Stimulated activated naive B cell treated with anti-CD40 and anti-IgM and Interleukin-4, amounts not matched to agents 10 μg/mL and 1 μg/mL and 100 μg/mL, for 72 hours (primary cell): ENCODE results near the gene SYNGR4.

Source experiments
- ATAC-seq, 2 donors: fragments of 150-1000 bp; cut with Tn5 transposase; replicated peaks; 2 replicates each; pipeline ENCODE4 v1.10.0; 2021; ENCODE audit warnings: moderate library complexity in 1 of 2
- DNase-seq: peaks from one replicate; pipeline ENCODE4 v3.0.0; 2021
- H3K27ac Mint-ChIP-seq: one replicate; pipeline ENCODE4 v1.8.0; 2022; ENCODE audit warnings: mild to moderate bottlenecking, mixed read lengths
- H3K27me3 Mint-ChIP-seq, 2 donors: one replicate each; pipeline ENCODE4 v1.8.0; 2022; ENCODE audit warnings: mixed read lengths in 2 of 2
- H3K36me3 Mint-ChIP-seq, 2 donors: one replicate each; pipeline ENCODE4 v1.8.0; 2022; ENCODE audit warnings: mixed read lengths in 2 of 2, mild to moderate bottlenecking in 1 of 2
- H3K4me1 Mint-ChIP-seq, 2 donors: one replicate each; pipeline ENCODE4 v1.8.0; 2022; ENCODE audit warnings: mixed read lengths in 2 of 2, mild to moderate bottlenecking in 1 of 2
- H3K4me3 Mint-ChIP-seq, 2 donors: one replicate each; pipeline ENCODE4 v1.8.0; 2022; ENCODE audit warnings: mild to moderate bottlenecking in 2 of 2, mixed read lengths in 2 of 2, moderate library complexity in 1 of 2
- H3K9me3 Mint-ChIP-seq, 2 donors: one replicate each; pipeline ENCODE4 v1.8.0; 2022; ENCODE audit warnings: mixed read lengths in 2 of 2, mild to moderate bottlenecking in 1 of 2

Gene SYNGR4

GRCh38 chr19:48393559-48394330, 29.6 kb downstream of the SYNGR4 start, which contains the start of gene GRIN2D:
GRIN2D (plus strand) TSS chr19:48393668; CDS start chr19:48398393, 4,725 bp downstream.
- Mint-ChIP-seq H3K4me3 (peak within 1 kb of the TSS; percentile 65 to 99), H3K9me3 (peaks cover 0 to under 1% of the 10 kb centered on the region in 2 donors), H3K27ac (peak within 1 kb of the TSS; percentile 59), H3K27me3 (peaks cover 46 to 47% of the 10 kb centered on the region in 2 donors), H3K36me3 (peaks cover 5 to 8% of the 10 kb centered on the region in 2 donors), H3K4me1 (peaks cover 44 to 64% of the 10 kb centered on the region in 2 donors)
- DNase-seq = no peak
- ATAC-seq = no peak

GRCh38 chr19:48394331-48395169, 30.4 kb downstream of the SYNGR4 start:
- DNase-seq (no peak), ATAC-seq (no peak)
- Mint-ChIP-seq H3K9me3 (peaks cover 5 to 6% of the 10 kb centered on the region in 2 donors), H3K4me1 (peaks cover 47 to 71% of the 10 kb centered on the region in 2 donors), H3K4me3 (peak overlapping the region; percentile 65 to 78), H3K36me3 (peaks cover 3 to 10% of the 10 kb centered on the region in 2 donors), H3K27ac (peak overlapping the region; percentile 59), H3K27me3 (peaks cover 46 to 47% of the 10 kb centered on the region in 2 donors)

GRCh38 chr19:48395170-48395455, 30.9 kb downstream of the SYNGR4 start:
- DNase-seq (no peak), ATAC-seq (no peak)
- H3K4me3 Mint-ChIP-seq = peak overlapping the region; percentile 3 to 78
- no peak overlapping the region for H3K27ac Mint-ChIP-seq
- peaks cover 8 to 10% of the 10 kb centered on the region in 2 donors for H3K9me3 Mint-ChIP-seq
- H3K27me3 Mint-ChIP-seq = peaks cover 46 to 47% of the 10 kb centered on the region in 2 donors
- H3K4me1 Mint-ChIP-seq = peaks cover 47 to 74% of the 10 kb centered on the region in 2 donors
- peaks cover 3 to 10% of the 10 kb centered on the region in 2 donors for H3K36me3 Mint-ChIP-seq

- ATAC-seq (no peak), DNase-seq (no peak)
- Mint-ChIP-seq H3K4me3 (peak overlapping the region; percentile 3 to 7), H3K9me3 (peaks cover 8 to 10% of the 10 kb centered on the region in 2 donors), H3K27me3 (peaks cover 46 to 47% of the 10 kb centered on the region in 2 donors), H3K36me3 (peaks cover 3 to 10% of the 10 kb centered on the region in 2 donors), H3K27ac (peak overlapping the region; percentile 28), H3K4me1 (peaks cover 45 to 70% of the 10 kb centered on the region in 2 donors)
Measured at GRCh38 chr19:48395499-48395898, 31.3 kb downstream of the SYNGR4 start.

GRCh38 chr19:48396016-48396823, 32.1 kb downstream of the SYNGR4 start:
- Mint-ChIP-seq H3K27me3 (peaks cover 46 to 47% of the 10 kb centered on the region in 2 donors), H3K4me3 (peak overlapping the region in 1 of 2 donors; percentile 17), H3K36me3 (peaks cover 1 to 10% of the 10 kb centered on the region in 2 donors), H3K9me3 (peaks cover 8 to 10% of the 10 kb centered on the region in 2 donors), H3K4me1 (peaks cover 43 to 69% of the 10 kb centered on the region in 2 donors), H3K27ac (no peak overlapping the region)
- ATAC-seq = no peak
- no peak for DNase-seq

GRCh38 chr19:48396824-48397176, 32.6 kb downstream of the SYNGR4 start:
- Mint-ChIP-seq H3K4me1 (peaks cover 40 to 65% of the 10 kb centered on the region in 2 donors), H3K27me3 (peaks cover 46 to 47% of the 10 kb centered on the region in 2 donors)

GRCh38 chr19:48397263-48398101, 33.3 kb downstream of the SYNGR4 start:
- H3K27me3 Mint-ChIP-seq = peaks cover 46 to 47% of the 10 kb centered on the region in 2 donors
- no peak for DNase-seq
- H3K4me1 Mint-ChIP-seq = peaks cover 38 to 58% of the 10 kb centered on the region in 2 donors
- H3K4me3 Mint-ChIP-seq = peak overlapping the region; percentile 81 to 85
- peaks cover 8 to 10% of the 10 kb centered on the region in 2 donors for H3K9me3 Mint-ChIP-seq
- H3K36me3 Mint-ChIP-seq = peaks cover 1 to 10% of the 10 kb centered on the region in 2 donors
- peak overlapping the region; percentile 85 for H3K27ac Mint-ChIP-seq
- no peak for ATAC-seq

More at GRCh38 chr19:48396824-48397176, 32.6 kb downstream of the SYNGR4 start:
- H3K27ac Mint-ChIP-seq = no peak overlapping the region
- ATAC-seq = no peak
- H3K36me3 Mint-ChIP-seq = peaks cover 1 to 10% of the 10 kb centered on the region in 2 donors
- H3K4me3 Mint-ChIP-seq = no peak overlapping the region
- H3K9me3 Mint-ChIP-seq = peaks cover 8 to 10% of the 10 kb centered on the region in 2 donors
- DNase-seq = no peak

GRCh38 chr19:48398102-48398374, 33.9 kb downstream of the SYNGR4 start:
- peaks cover 35 to 54% of the 10 kb centered on the region in 2 donors for H3K4me1 Mint-ChIP-seq
- ATAC-seq (no peak), DNase-seq (no peak)
- peaks cover 8 to 10% of the 10 kb centered on the region in 2 donors for H3K9me3 Mint-ChIP-seq
- peaks cover 41 to 47% of the 10 kb centered on the region in 2 donors for H3K27me3 Mint-ChIP-seq
- peak overlapping the region; percentile 85 for H3K27ac Mint-ChIP-seq
- H3K4me3 Mint-ChIP-seq = peak overlapping the region; percentile 81 to 85
- peaks cover 1 to 10% of the 10 kb centered on the region in 2 donors for H3K36me3 Mint-ChIP-seq

- Mint-ChIP-seq H3K4me3 (peak overlapping the region; percentile 81 to 85), H3K9me3 (peaks cover 8 to 10% of the 10 kb centered on the region in 2 donors), H3K36me3 (peaks cover 1 to 10% of the 10 kb centered on the region in 2 donors), H3K27ac (no peak overlapping the region), H3K27me3 (peaks cover 41 to 46% of the 10 kb centered on the region in 2 donors), H3K4me1 (peaks cover 38 to 59% of the 10 kb centered on the region in 2 donors)
- ATAC-seq (peak; percentile 62 to 81), DNase-seq (peak; percentile 75)
Measured at GRCh38 chr19:48398375-48399235, 34.4 kb downstream of the SYNGR4 start.

GRCh38 chr19:48400018-48400742, 36.0 kb downstream of the SYNGR4 start:
- Mint-ChIP-seq H3K27me3 (peaks cover 27 to 30% of the 10 kb centered on the region in 2 donors), H3K9me3 (peaks cover 8 to 10% of the 10 kb centered on the region in 2 donors), H3K4me1 (peaks cover 27 to 46% of the 10 kb centered on the region in 2 donors)

GRCh38 chr19:48401287-48401686, 37.1 kb downstream of the SYNGR4 start:
- no peak overlapping the region for H3K4me3 Mint-ChIP-seq
- H3K27me3 Mint-ChIP-seq = peaks cover 25 to 27% of the 10 kb centered on the region in 2 donors
- peaks cover 9 to 13% of the 10 kb centered on the region in 2 donors for H3K9me3 Mint-ChIP-seq
- DNase-seq (no peak), ATAC-seq (no peak)
- H3K27ac Mint-ChIP-seq = no peak overlapping the region
- H3K36me3 Mint-ChIP-seq = peaks cover 1 to 13% of the 10 kb centered on the region in 2 donors
- peaks cover 21 to 40% of the 10 kb centered on the region in 2 donors for H3K4me1 Mint-ChIP-seq

More at GRCh38 chr19:48400018-48400742, 36.0 kb downstream of the SYNGR4 start:
- peak; percentile 13 to 37 for ATAC-seq
- peak overlapping the region in 1 of 2 donors; percentile 44 for H3K4me3 Mint-ChIP-seq
- peaks cover 1 to 10% of the 10 kb centered on the region in 2 donors for H3K36me3 Mint-ChIP-seq
- DNase-seq = no peak
- no peak overlapping the region for H3K27ac Mint-ChIP-seq

- no peak for DNase-seq
- Mint-ChIP-seq H3K27me3 (peaks cover 21 to 22% of the 10 kb centered on the region in 2 donors), H3K27ac (no peak overlapping the region)
Measured at GRCh38 chr19:48403606-48404005, 39.4 kb downstream of the SYNGR4 start.

More at GRCh38 chr19:48403606-48404005, 39.4 kb downstream of the SYNGR4 start:
- H3K4me3 Mint-ChIP-seq = no peak overlapping the region
- peaks cover 10 to 25% of the 10 kb centered on the region in 2 donors for H3K4me1 Mint-ChIP-seq
- H3K36me3 Mint-ChIP-seq = peaks cover 0 to 7% of the 10 kb centered on the region in 2 donors
- peaks cover 9 to 13% of the 10 kb centered on the region in 2 donors for H3K9me3 Mint-ChIP-seq
- ATAC-seq = peak; percentile 80 to 82
